Uterus (tissue), 2 donors: ENCODE measurements around the gene CLEC3B.

Experiments used
- CTCF ChIP-seq, 4 experiments: fragments of 200-600 bp in 2 of 4; fragments of 450-650 bp in 2 of 4; sonication (generic) in 2 of 4; IDR thresholded peaks; one replicate each; pipeline ENCODE4 v1.5.1; 2016 to 2019; ENCODE audit warnings: antibody characterized with exemption in 4 of 4, mild to moderate bottlenecking in 2 of 4, moderate library complexity in 1 of 4
- POLR2A ChIP-seq, 2 donors: fragments of 450-650 bp; IDR thresholded peaks; one replicate each; pipeline ENCODE4 v1.6.1; 2016; ENCODE audit warnings: antibody characterized with exemption in 2 of 2, mild to moderate bottlenecking in 1 of 2, moderate library complexity in 1 of 2

- no peak for TF ChIP-seq CTCF (IDR thresholded peaks at IDR 0.05)
- TF ChIP-seq POLR2A (IDR thresholded peaks at IDR 0.05): no peak
Observed at GRCh38 chr3:45056608-45057301, 30.7 kb downstream of the CLEC3B start.
